MM.1S (cell line): Measurements from ENCODE around the gene BIRC6.

ENCODE experiments used
- CTCF ChIP-seq: fragments of 300-600 bp; sonication (generic); IDR thresholded peaks from 2 replicates; pipeline ENCODE4 v1.5.1; 2016; ENCODE audit warnings: antibody characterized with exemption, low read length, mixed read lengths
- EZH2 ChIP-seq: fragments of 300-600 bp; sonication (generic); optimal IDR thresholded peaks from 2 replicates; pipeline ENCODE3; 2017; ENCODE audit warnings: low read depth, mild to moderate bottlenecking, antibody characterized with exemption, low read length, mixed read lengths
- EZH2phosphoT487 ChIP-seq: fragments of 300-600 bp; sonication (generic); IDR thresholded peaks from 2 replicates; pipeline ENCODE4 v1.6.1; 2018; ENCODE audit warnings: antibody characterized with exemption, low read length

- TF ChIP-seq CTCF: no peak
- TF ChIP-seq EZH2: no peak
- no peak for TF ChIP-seq EZH2phosphoT487
These were observed 141.5 kb downstream of the BIRC6 start for GRCh38 chr2:32498306-32498705.
